ENCODE measurements around the gene RPLP2. TPM values are rescaled to one million over a fixed set of nuclear protein-coding genes. Genes with fewer than 3 reads are reported as not detected.
A peak's percentile ranks its signal among the peaks of the same experiment; 100 is the strongest.

Gene RPLP2
- polyA plus RNA-seq, 1 experiment, result 1,199 TPM

GRCh38 chr11:815675-816432, 6.1 kb downstream of the RPLP2 start:
- H3K27me3 ChIP-seq (ENCODE audit: control insufficient read depth, insufficient read depth, low read length), result no peaks in the 10 kb centered on the region
- DNase-seq (ENCODE audit: low read depth), result no peak
- H3K36me3 ChIP-seq (ENCODE audit: control insufficient read depth, insufficient read depth, low read length), result peaks cover 23% of the 10 kb centered on the region
- no peak for TF ChIP-seq CTCF (IDR thresholded peaks at IDR 0.05; ENCODE audit: insufficient read depth, low read depth, low read length)
- ChIA-PET POLR2A (interaction anchor here (0.6 kb wide), 1 partner anchor 27 kb away, joined by 3 read pairs; the partner anchor contains the start of gene TSPAN4), CTCF (no interaction called here)
- H3K4me3 ChIP-seq (ENCODE audit: low read depth, low read length), result no peak overlapping the region

- no peak for DNase-seq (ENCODE audit: low read depth)
- TF ChIP-seq CTCF (IDR thresholded peaks at IDR 0.05; ENCODE audit: insufficient read depth, low read depth, low read length), result no peak
- peaks cover 22% of the 10 kb centered on the region for H3K36me3 ChIP-seq (ENCODE audit: control insufficient read depth, insufficient read depth, low read length)
- ChIA-PET CTCF (no interaction called here), POLR2A (interaction anchor here (0.6 kb wide), 1 partner anchor 26 kb away, joined by 3 read pairs; the partner anchor contains the start of gene TSPAN4)
- no peaks in the 10 kb centered on the region for H3K27me3 ChIP-seq (ENCODE audit: control insufficient read depth, insufficient read depth, low read length)
- no peak overlapping the region for H3K4me3 ChIP-seq (ENCODE audit: low read depth, low read length)
Measured at GRCh38 chr11:816433-816779, 6.6 kb downstream of the RPLP2 start.

- ChIA-PET CTCF (interaction anchor here (1.0 to 1.9 kb wide), 6 partner anchors 9 to 233 kb away, joined by 3 to 8 read pairs (median 4); no protein-coding TSS in a partner anchor), POLR2A (interaction anchor here (0.7 to 2.1 kb wide), 6 partner anchors 8 to 331 kb away, joined by 3 to 32 read pairs (median 8); partner anchors contain the start of genes CD151, RPLP2 and TSPAN4)
- TF ChIP-seq CTCF (IDR thresholded peaks at IDR 0.05; ENCODE audit: insufficient read depth, low read depth, low read length), result no peak
Measured at GRCh38 chr11:818396-819128, 8.8 kb downstream of the RPLP2 start, which contains the start of gene PNPLA2. Gene PNPLA2, plus strand, starts transcription at chr11:818914. Its CDS starts 805 bp downstream, at chr11:819719.

GRCh38 chr11:819129-819931, 9.6 kb downstream of the RPLP2 start:
- CTCF ChIA-PET, result interaction anchor here (1.0 to 1.9 kb wide), 8 partner anchors 10 to 250 kb away, joined by 3 to 8 read pairs (median 4); no protein-coding TSS in a partner anchor
- Histone ChIP-seq H3K36me3 (ENCODE audit: control insufficient read depth, insufficient read depth, low read length) (peaks cover 16% of the 10 kb centered on the region), H3K27me3 (ENCODE audit: control insufficient read depth, insufficient read depth, low read length) (no peaks in the 10 kb centered on the region), H3K4me3 (ENCODE audit: low read depth, low read length) (peak overlapping the region; percentile 83)
- no peak for DNase-seq (ENCODE audit: low read depth)
- POLR2A ChIA-PET, result interaction anchor here (0.7 to 2.1 kb wide), 6 partner anchors 8 to 330 kb away, joined by 3 to 32 read pairs (median 8); partner anchors contain the start of genes CD151, RPLP2 and TSPAN4
- TF ChIP-seq CTCF (IDR thresholded peaks at IDR 0.05; ENCODE audit: insufficient read depth, low read depth, low read length), result peak; percentile 12; the same call in 1 of the 2 replicates

More at GRCh38 chr11:818396-819128, 8.8 kb downstream of the RPLP2 start, which contains the start of gene PNPLA2:
- peaks cover 15% of the 10 kb centered on the region for H3K36me3 ChIP-seq (ENCODE audit: control insufficient read depth, insufficient read depth, low read length)
- no peak for DNase-seq (ENCODE audit: low read depth)
- H3K27me3 ChIP-seq (ENCODE audit: control insufficient read depth, insufficient read depth, low read length), result no peaks in the 10 kb centered on the region
- peak within 1 kb of the TSS; percentile 83 for H3K4me3 ChIP-seq (ENCODE audit: low read depth, low read length)

All from BJ (cell line).